K562 (cell line): Measurements from ENCODE around the gene OR4E2.

Experiments
- CBX2 ChIP-seq: fragments of 200-600 bp; sonication (generic); IDR thresholded peaks from one replicate; pipeline ENCODE4 v1.6.1; 2012; ENCODE audit warnings: mild to moderate bottlenecking, low read length, inconsistent platforms; ENCODE audit not compliant: insufficient read depth, poor library complexity, severe bottlenecking
- EHMT2 ChIP-seq: fragments of 450-650 bp; IDR thresholded peaks from 2 replicates; pipeline ENCODE4 v1.6.1; 2018; ENCODE audit warnings: antibody characterized with exemption
- POLR2AphosphoS5 ChIP-seq: IDR thresholded peaks from 2 replicates; pipeline ENCODE4 v1.6.1; 2011; ENCODE audit warnings: mild to moderate bottlenecking, low read depth, low read length, moderate library complexity; ENCODE audit not compliant: control insufficient read depth, insufficient read depth
- ZNF143 ChIP-seq: sonication (generic); formaldehyde crosslinking; IDR thresholded peaks from 2 replicates; pipeline ENCODE4 v1.9.0; 2022; ENCODE audit warnings: mild to moderate bottlenecking, missing genetic modification reagents
- TF ChIP-seq, protein P1 (sequence below), 3 experiments: IDR thresholded peaks in 2 of 3; conservative IDR thresholded peaks in 1 of 3; 2 replicates each; pipeline ENCODE4 v1.5.1; 2011 to 2012; ENCODE audit warnings: low read length in 3 of 3, mild to moderate bottlenecking in 3 of 3, control low read depth in 2 of 3, improper control_type of control experiment in 1 of 3, inconsistent platforms in 1 of 3, low read depth in 1 of 3, mixed read lengths in 1 of 3, moderate library complexity in 1 of 3; ENCODE audit not compliant: insufficient read depth in 2 of 3
- TF ChIP-seq, protein P2 (sequence below): fragments of 250-450 bp; sonication (Bioruptor Pico); IDR thresholded peaks from 2 replicates; pipeline ENCODE4 v1.8.0; 2021; ENCODE audit warnings: mild to moderate bottlenecking, moderate library complexity

DNA sequence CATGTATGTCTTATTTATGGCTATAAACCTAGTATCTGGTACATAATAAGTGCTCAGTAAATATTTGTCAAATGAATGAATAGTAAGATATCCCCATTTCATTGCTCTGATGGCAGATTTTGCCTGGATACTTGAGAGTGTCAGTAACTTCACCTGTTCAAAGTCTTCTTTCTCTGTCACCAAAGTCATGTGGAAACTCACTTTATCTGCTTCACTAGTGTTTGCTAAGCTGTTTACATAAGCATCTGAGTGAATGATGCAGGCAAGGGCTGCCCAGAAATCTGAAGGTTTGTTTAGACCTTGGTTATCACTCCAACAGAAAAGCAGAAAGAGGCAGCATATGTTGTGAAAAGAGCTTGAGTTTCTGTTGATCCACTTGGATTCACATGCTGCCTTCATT lies 15.6 kb downstream of the OR4E2 start:
- TF ChIP-seq ZNF143 (CRISPR knock-in tag) (no peak), CBX2 (no peak), POLR2AphosphoS5 (no peak), EHMT2 (no peak)
- TF ChIP-seq, protein P1, sequence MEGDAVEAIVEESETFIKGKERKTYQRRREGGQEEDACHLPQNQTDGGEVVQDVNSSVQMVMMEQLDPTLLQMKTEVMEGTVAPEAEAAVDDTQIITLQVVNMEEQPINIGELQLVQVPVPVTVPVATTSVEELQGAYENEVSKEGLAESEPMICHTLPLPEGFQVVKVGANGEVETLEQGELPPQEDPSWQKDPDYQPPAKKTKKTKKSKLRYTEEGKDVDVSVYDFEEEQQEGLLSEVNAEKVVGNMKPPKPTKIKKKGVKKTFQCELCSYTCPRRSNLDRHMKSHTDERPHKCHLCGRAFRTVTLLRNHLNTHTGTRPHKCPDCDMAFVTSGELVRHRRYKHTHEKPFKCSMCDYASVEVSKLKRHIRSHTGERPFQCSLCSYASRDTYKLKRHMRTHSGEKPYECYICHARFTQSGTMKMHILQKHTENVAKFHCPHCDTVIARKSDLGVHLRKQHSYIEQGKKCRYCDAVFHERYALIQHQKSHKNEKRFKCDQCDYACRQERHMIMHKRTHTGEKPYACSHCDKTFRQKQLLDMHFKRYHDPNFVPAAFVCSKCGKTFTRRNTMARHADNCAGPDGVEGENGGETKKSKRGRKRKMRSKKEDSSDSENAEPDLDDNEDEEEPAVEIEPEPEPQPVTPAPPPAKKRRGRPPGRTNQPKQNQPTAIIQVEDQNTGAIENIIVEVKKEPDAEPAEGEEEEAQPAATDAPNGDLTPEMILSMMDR (IDR thresholded peaks at IDR 0.05 in 2 of 3, conservative IDR thresholded peaks at IDR 0.05 in 1 of 3; ENCODE audit: insufficient read depth in 2 of 3, low read depth in 1 of 3, low read length in 3 of 3): no peak
- TF ChIP-seq, protein P2, sequence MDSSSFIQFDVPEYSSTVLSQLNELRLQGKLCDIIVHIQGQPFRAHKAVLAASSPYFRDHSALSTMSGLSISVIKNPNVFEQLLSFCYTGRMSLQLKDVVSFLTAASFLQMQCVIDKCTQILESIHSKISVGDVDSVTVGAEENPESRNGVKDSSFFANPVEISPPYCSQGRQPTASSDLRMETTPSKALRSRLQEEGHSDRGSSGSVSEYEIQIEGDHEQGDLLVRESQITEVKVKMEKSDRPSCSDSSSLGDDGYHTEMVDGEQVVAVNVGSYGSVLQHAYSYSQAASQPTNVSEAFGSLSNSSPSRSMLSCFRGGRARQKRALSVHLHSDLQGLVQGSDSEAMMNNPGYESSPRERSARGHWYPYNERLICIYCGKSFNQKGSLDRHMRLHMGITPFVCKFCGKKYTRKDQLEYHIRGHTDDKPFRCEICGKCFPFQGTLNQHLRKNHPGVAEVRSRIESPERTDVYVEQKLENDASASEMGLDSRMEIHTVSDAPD (CRISPR knock-in tag): no peak
